ENCODE data around the gene PPP3R1.

The PPP3R1 gene

DNA sequence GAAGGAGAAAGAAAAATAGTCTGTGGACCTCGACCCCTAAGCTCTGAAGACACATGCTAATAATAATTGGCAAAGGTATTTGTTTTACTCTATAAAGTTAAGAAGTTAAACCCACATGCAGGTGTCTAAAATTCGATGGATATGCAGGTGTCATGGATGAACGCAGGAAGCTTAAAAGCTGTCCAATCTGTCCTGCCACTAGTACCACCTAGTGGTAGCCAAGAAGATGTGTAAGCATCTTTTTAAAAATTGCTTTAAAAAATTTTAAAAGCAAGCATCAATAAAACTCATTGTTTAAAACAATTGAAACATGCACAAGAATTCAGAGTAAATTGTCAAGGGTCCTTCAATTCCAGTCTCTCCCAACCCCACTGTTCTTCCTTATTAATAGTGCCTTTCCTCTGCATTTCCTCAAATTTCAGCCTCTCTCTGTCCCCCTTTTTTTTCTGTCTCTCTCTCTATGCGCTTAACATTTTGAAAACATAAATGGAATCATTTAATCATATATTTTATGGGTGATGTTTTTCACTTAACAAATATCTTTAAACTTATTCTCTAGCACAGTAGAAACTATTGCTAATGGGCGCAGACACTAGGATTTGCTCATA is 30.6 kb upstream of the PPP3R1 start:
- Histone ChIP-seq H3K79me2 (ENCODE audit: insufficient read depth, low read length) (no peaks in the 10 kb centered on the region), H3F3A (ENCODE audit: insufficient read depth) (no peaks in the 10 kb centered on the region), H3K36me3 (ENCODE audit: low read length) (no peaks in the 10 kb centered on the region), H3K4me2 (ENCODE audit: low read depth, low read length, poor library complexity, severe bottlenecking) (no peak overlapping the region), H3K9ac (ENCODE audit: low read length) (no peak overlapping the region), H3K27ac (ENCODE audit: low read depth, low read length) (no peak overlapping the region), H3K9me2 (replicated peaks; ENCODE audit: insufficient read depth, low read length) (no peaks in the 10 kb centered on the region), H4K20me1 (ENCODE audit: low read depth, low read length) (no peaks in the 10 kb centered on the region), H3K9me3 (ENCODE audit: insufficient read depth, low read length) (no peaks in the 10 kb centered on the region), H2AFZ (ENCODE audit: low read depth, low read length, severe bottlenecking) (no peak overlapping the region), H3K27me3 (ENCODE audit: low read length) (no peaks in the 10 kb centered on the region), H3K4me3 (ENCODE audit: insufficient read depth, low read length, poor library complexity, severe bottlenecking) (no peak overlapping the region)
- TF ChIP-seq EZH2phosphoT487 (conservative IDR thresholded peaks at IDR 0.05; ENCODE audit: low read length): no peak
- TF ChIP-seq, protein P1, sequence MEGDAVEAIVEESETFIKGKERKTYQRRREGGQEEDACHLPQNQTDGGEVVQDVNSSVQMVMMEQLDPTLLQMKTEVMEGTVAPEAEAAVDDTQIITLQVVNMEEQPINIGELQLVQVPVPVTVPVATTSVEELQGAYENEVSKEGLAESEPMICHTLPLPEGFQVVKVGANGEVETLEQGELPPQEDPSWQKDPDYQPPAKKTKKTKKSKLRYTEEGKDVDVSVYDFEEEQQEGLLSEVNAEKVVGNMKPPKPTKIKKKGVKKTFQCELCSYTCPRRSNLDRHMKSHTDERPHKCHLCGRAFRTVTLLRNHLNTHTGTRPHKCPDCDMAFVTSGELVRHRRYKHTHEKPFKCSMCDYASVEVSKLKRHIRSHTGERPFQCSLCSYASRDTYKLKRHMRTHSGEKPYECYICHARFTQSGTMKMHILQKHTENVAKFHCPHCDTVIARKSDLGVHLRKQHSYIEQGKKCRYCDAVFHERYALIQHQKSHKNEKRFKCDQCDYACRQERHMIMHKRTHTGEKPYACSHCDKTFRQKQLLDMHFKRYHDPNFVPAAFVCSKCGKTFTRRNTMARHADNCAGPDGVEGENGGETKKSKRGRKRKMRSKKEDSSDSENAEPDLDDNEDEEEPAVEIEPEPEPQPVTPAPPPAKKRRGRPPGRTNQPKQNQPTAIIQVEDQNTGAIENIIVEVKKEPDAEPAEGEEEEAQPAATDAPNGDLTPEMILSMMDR (IDR thresholded peaks at IDR 0.05; ENCODE audit: insufficient read depth, low read length, poor library complexity, severe bottlenecking): peak; percentile 59

DNA sequence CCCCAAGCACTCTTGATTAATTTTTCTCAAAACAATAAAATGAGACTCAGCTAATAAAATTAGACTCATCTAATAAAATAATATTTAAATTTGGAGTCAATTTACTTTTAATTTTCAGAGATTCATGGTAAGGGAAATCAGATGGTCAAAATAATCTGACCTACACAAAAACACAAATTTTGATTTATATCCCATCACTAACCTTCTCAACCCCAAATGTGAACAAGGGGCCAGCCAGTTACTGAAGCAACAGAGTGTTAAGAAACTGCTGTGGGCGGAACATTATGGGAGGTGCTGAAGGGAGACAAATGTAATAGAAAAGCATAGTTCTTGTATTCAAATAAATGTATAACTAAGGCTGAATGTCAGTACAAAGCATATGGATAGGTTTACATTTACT is 28.5 kb upstream of the PPP3R1 start:
- H2AFZ ChIP-seq (ENCODE audit: low read depth, low read length, severe bottlenecking): no peak overlapping the region
- H3K79me2 ChIP-seq (ENCODE audit: insufficient read depth, low read length): no peaks in the 10 kb centered on the region
- H3F3A ChIP-seq (ENCODE audit: insufficient read depth): no peaks in the 10 kb centered on the region
- no peak overlapping the region for H3K4me3 ChIP-seq (ENCODE audit: insufficient read depth, low read length, poor library complexity, severe bottlenecking)
- no peak for TF ChIP-seq EZH2phosphoT487 (conservative IDR thresholded peaks at IDR 0.05; ENCODE audit: low read length)
- TF ChIP-seq, protein P1 (IDR thresholded peaks at IDR 0.05; ENCODE audit: insufficient read depth, low read length, poor library complexity, severe bottlenecking): no peak
- H4K20me1 ChIP-seq (ENCODE audit: low read depth, low read length): no peaks in the 10 kb centered on the region
- H3K27ac ChIP-seq (ENCODE audit: low read depth, low read length): no peak overlapping the region
- no peak overlapping the region for H3K4me2 ChIP-seq (ENCODE audit: low read depth, low read length, poor library complexity, severe bottlenecking)
- no peak overlapping the region for H3K9ac ChIP-seq (ENCODE audit: low read length)
- no peaks in the 10 kb centered on the region for H3K27me3 ChIP-seq (ENCODE audit: low read length)
- no peaks in the 10 kb centered on the region for H3K9me3 ChIP-seq (ENCODE audit: insufficient read depth, low read length)
- H3K36me3 ChIP-seq (ENCODE audit: low read length): no peaks in the 10 kb centered on the region
- H3K9me2 ChIP-seq (replicated peaks; ENCODE audit: insufficient read depth, low read length): no peaks in the 10 kb centered on the region

DNA sequence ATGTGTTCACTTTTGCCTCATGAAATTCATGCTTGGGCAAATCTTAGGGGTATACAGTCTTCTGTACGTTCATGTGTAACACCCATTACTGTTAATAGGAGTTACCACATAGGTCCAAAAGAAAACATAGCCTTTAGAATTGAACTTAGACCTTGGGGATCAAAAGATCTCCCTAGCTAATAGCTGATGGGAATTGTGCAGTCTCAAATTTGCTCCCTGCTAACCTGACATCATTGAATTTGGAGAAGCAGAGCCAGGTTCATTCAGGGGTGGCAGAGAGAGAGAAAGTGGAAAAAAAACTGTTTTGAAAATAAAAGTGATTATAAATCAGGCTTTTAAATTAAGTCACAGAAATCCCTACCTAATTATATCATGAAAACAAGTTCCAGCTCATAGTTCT is 28.0 kb upstream of the PPP3R1 start:
- Histone ChIP-seq H3K4me3 (ENCODE audit: insufficient read depth, low read length, poor library complexity, severe bottlenecking) (no peak overlapping the region), H3K27me3 (ENCODE audit: low read length) (no peaks in the 10 kb centered on the region), H3K9ac (ENCODE audit: low read length) (no peak overlapping the region), H3K79me2 (ENCODE audit: insufficient read depth, low read length) (no peaks in the 10 kb centered on the region), H3K9me3 (ENCODE audit: insufficient read depth, low read length) (no peaks in the 10 kb centered on the region), H2AFZ (ENCODE audit: low read depth, low read length, severe bottlenecking) (no peak overlapping the region), H3F3A (ENCODE audit: insufficient read depth) (no peaks in the 10 kb centered on the region), H3K9me2 (replicated peaks; ENCODE audit: insufficient read depth, low read length) (no peaks in the 10 kb centered on the region), H3K36me3 (ENCODE audit: low read length) (no peaks in the 10 kb centered on the region), H3K4me2 (ENCODE audit: low read depth, low read length, poor library complexity, severe bottlenecking) (no peak overlapping the region), H3K27ac (ENCODE audit: low read depth, low read length) (no peak overlapping the region), H4K20me1 (ENCODE audit: low read depth, low read length) (no peaks in the 10 kb centered on the region)
- TF ChIP-seq, protein P1 (IDR thresholded peaks at IDR 0.05; ENCODE audit: insufficient read depth, low read length, poor library complexity, severe bottlenecking): no peak
- no peak for TF ChIP-seq EZH2phosphoT487 (conservative IDR thresholded peaks at IDR 0.05; ENCODE audit: low read length)

Data from SU-DHL-6 (cell line).